Activated CD4-positive, alpha-beta T cell treated with anti-CD3 and anti-CD28 coated beads for 36 hours (primary cell): ENCODE results near the gene USP10. TPM values are rescaled to one million over a fixed set of nuclear protein-coding genes. Genes with fewer than 3 reads are reported as not detected.

Source experiments
- ATAC-seq: fragments of 200-7000 bp; cut with Tn5 transposase; one replicate; pipeline ENCODE4 v1.10.0; 2021; ENCODE audit warnings: mild to moderate bottlenecking, moderate library complexity
- CTCF ChIA-PET: fragments of 350-600 bp; sonication (Branson Sonifier 250); formaldehyde crosslinking; loops from one replicate; lab custom pipeline; 2021; ENCODE audit warnings: antibody characterized with exemption; lab: Charles Lee
- POLR2A ChIA-PET: fragments of 350-600 bp; sonication (Branson Sonifier 250); formaldehyde crosslinking; loops from one replicate; lab custom pipeline; 2021; ENCODE audit warnings: antibody characterized with exemption, inconsistent platforms; lab: Charles Lee
- DNase-seq: peaks from one replicate; pipeline ENCODE4 v3.0.0-alpha.2; 2020
- H3K27ac Mint-ChIP-seq: one replicate; pipeline ENCODE4 v1.8.0; 2021; ENCODE audit warnings: mixed read lengths
- H3K27me3 Mint-ChIP-seq: one replicate; pipeline ENCODE4 v1.8.0; 2021; ENCODE audit warnings: mixed read lengths
- H3K36me3 Mint-ChIP-seq: one replicate; pipeline ENCODE4 v1.8.0; 2021; ENCODE audit warnings: low read depth, mixed read lengths
- H3K4me1 Mint-ChIP-seq: one replicate; pipeline ENCODE4 v1.8.0; 2021; ENCODE audit warnings: mixed read lengths
- H3K4me3 Mint-ChIP-seq: one replicate; pipeline ENCODE4 v1.8.0; 2021; ENCODE audit warnings: mild to moderate bottlenecking, moderate library complexity, mixed read lengths
- H3K9me3 Mint-ChIP-seq: one replicate; pipeline ENCODE4 v1.8.0; 2021; ENCODE audit warnings: low read depth, mixed read lengths
- intact Hi-C, 2 experiments: fragments of 100-400 bp; cut with DNase I in 1 of 2; cut with micrococcal nuclease in 1 of 2; formaldehyde crosslinking; loops; one replicate each; pipeline versions ENCODE4 v1.14.2 to v1.15.1; 2022 to 2024; cut with DNase I, micrococcal nuclease
- total RNA-seq, 2 experiments: library from RNA; stranded (reverse); gene quantifications; one replicate each; pipeline ENCODE4 v1.2.3, GENCODE V29; 2021

The USP10 gene
- total RNA-seq, 2 experiments from 2014 or later: 117 to 133 TPM

- CTCF ChIA-PET: interaction anchor here (2.2 kb wide), 1 partner anchor 12 kb away, joined by 6 read pairs; no protein-coding TSS in a partner anchor
- intact Hi-C loops: no loop called here
- DNase-seq (no peak), ATAC-seq (no peak)
- Mint-ChIP-seq H3K4me1 (peaks cover 15% of the 10 kb centered on the region), H3K4me3 (no peak overlapping the region), H3K36me3 (peaks cover 62% of the 10 kb centered on the region), H3K27me3 (no peaks in the 10 kb centered on the region), H3K9me3 (no peaks in the 10 kb centered on the region), H3K27ac (no peak overlapping the region)
- POLR2A ChIA-PET: no interaction called here
These were observed 38.8 kb upstream of the USP10 start for GRCh38 chr16:84660973-84661372.

- POLR2A ChIA-PET: no interaction called here
- H3K4me1 Mint-ChIP-seq: peaks cover 11% of the 10 kb centered on the region
- DNase-seq: no peak
- CTCF ChIA-PET: no interaction called here
- H3K4me3 Mint-ChIP-seq: no peak overlapping the region
- H3K36me3 Mint-ChIP-seq: peaks cover 62% of the 10 kb centered on the region
- intact Hi-C loops: no loop called here
- no peaks in the 10 kb centered on the region for H3K9me3 Mint-ChIP-seq
- H3K27me3 Mint-ChIP-seq: no peaks in the 10 kb centered on the region
- ATAC-seq: no peak
- H3K27ac Mint-ChIP-seq: no peak overlapping the region
These were observed 38.3 kb upstream of the USP10 start for GRCh38 chr16:84661418-84662060.

- POLR2A ChIA-PET: no interaction called here
- H3K27ac Mint-ChIP-seq: no peak overlapping the region
- H3K9me3 Mint-ChIP-seq: no peaks in the 10 kb centered on the region
- intact Hi-C loops: no loop called here
- H3K27me3 Mint-ChIP-seq: no peaks in the 10 kb centered on the region
- peaks cover 6% of the 10 kb centered on the region for H3K4me1 Mint-ChIP-seq
- CTCF ChIA-PET: interaction anchor here (0.6 to 1.2 kb wide), 5 partner anchors 10 to 248 kb away, joined by 3 to 6 read pairs (median 3); no protein-coding TSS in a partner anchor
- ATAC-seq: no peak
- H3K36me3 Mint-ChIP-seq: peaks cover 53% of the 10 kb centered on the region
- no peak for DNase-seq
- H3K4me3 Mint-ChIP-seq: no peak overlapping the region
These were observed 37.3 kb upstream of the USP10 start for GRCh38 chr16:84662471-84662870.

- ATAC-seq (no peak), DNase-seq (no peak)
- H3K4me3 Mint-ChIP-seq: no peak overlapping the region
- no peaks in the 10 kb centered on the region for H3K9me3 Mint-ChIP-seq
- no peaks in the 10 kb centered on the region for H3K27me3 Mint-ChIP-seq
- POLR2A ChIA-PET: no interaction called here
- no peak overlapping the region for H3K27ac Mint-ChIP-seq
- peaks cover 4% of the 10 kb centered on the region for H3K4me1 Mint-ChIP-seq
- peaks cover 44% of the 10 kb centered on the region for H3K36me3 Mint-ChIP-seq
- intact Hi-C loops: no loop called here
- CTCF ChIA-PET: interaction anchor here (0.8 to 1.7 kb wide), 6 partner anchors 9 to 307 kb away, joined by 3 to 7 read pairs (median 3); no protein-coding TSS in a partner anchor
These were observed 36.2 kb upstream of the USP10 start for GRCh38 chr16:84663433-84664101.

- H3K9me3 Mint-ChIP-seq: no peaks in the 10 kb centered on the region
- POLR2A ChIA-PET: interaction anchor here (0.7 kb wide), 1 partner anchor 89 kb away, joined by 3 read pairs; no protein-coding TSS in a partner anchor
- H3K4me1 Mint-ChIP-seq: no peaks in the 10 kb centered on the region
- no peak for ATAC-seq
- no peak overlapping the region for H3K4me3 Mint-ChIP-seq
- CTCF ChIA-PET: interaction anchor here (1.2 to 2.2 kb wide), 3 partner anchors 36 to 155 kb away, joined by 3 to 10 read pairs (median 4); no protein-coding TSS in a partner anchor
- DNase-seq: no peak
- no peak overlapping the region for H3K27ac Mint-ChIP-seq
- H3K36me3 Mint-ChIP-seq: peaks cover 30% of the 10 kb centered on the region
- intact Hi-C loops: no loop called here
- H3K27me3 Mint-ChIP-seq: no peaks in the 10 kb centered on the region
These were observed 34.4 kb upstream of the USP10 start for GRCh38 chr16:84665359-84665758.

GRCh38 chr16:84665843-84666242 is 34.0 kb upstream of the USP10 start:
- ATAC-seq: no peak
- intact Hi-C loops: no loop called here
- H3K27ac Mint-ChIP-seq: no peak overlapping the region
- POLR2A ChIA-PET: no interaction called here
- H3K4me1 Mint-ChIP-seq: no peaks in the 10 kb centered on the region
- no peak overlapping the region for H3K4me3 Mint-ChIP-seq
- no peak for DNase-seq
- H3K9me3 Mint-ChIP-seq: no peaks in the 10 kb centered on the region
- no peaks in the 10 kb centered on the region for H3K27me3 Mint-ChIP-seq
- H3K36me3 Mint-ChIP-seq: peaks cover 30% of the 10 kb centered on the region
- CTCF ChIA-PET: interaction anchor here (1.2 to 2.2 kb wide), 2 partner anchors 60 to 155 kb away, joined by 3 to 10 read pairs; no protein-coding TSS in a partner anchor

GRCh38 chr16:84667600-84668309 is 32.0 kb upstream of the USP10 start:
- no peak for DNase-seq
- peaks cover 13% of the 10 kb centered on the region for H3K36me3 Mint-ChIP-seq
- no peak overlapping the region for H3K4me3 Mint-ChIP-seq
- intact Hi-C loops: no loop called here
- peaks cover 3% of the 10 kb centered on the region for H3K27me3 Mint-ChIP-seq
- ChIA-PET CTCF (interaction anchor here (0.9 kb wide), 1 partner anchor 72 kb away, joined by 3 read pairs; no protein-coding TSS in a partner anchor), POLR2A (no interaction called here)
- peaks cover 7% of the 10 kb centered on the region for H3K4me1 Mint-ChIP-seq
- no peak overlapping the region for H3K27ac Mint-ChIP-seq
- no peaks in the 10 kb centered on the region for H3K9me3 Mint-ChIP-seq
- ATAC-seq: no peak

- intact Hi-C loops: loop anchor here in 1 of 2 experiments (5.0 kb wide), 1 partner anchor 302 kb away; no protein-coding TSS in a partner anchor
- POLR2A ChIA-PET: no interaction called here
- CTCF ChIA-PET: interaction anchor here (0.7 to 5.8 kb wide), 4 partner anchors 40 to 301 kb away, joined by 3 to 80 read pairs (median 4); no protein-coding TSS in a partner anchor
- no peak overlapping the region for H3K4me3 Mint-ChIP-seq
- H3K27me3 Mint-ChIP-seq: peaks cover 3% of the 10 kb centered on the region
- DNase-seq (no peak), ATAC-seq (no peak)
- H3K4me1 Mint-ChIP-seq: peaks cover 7% of the 10 kb centered on the region
- no peak overlapping the region for H3K27ac Mint-ChIP-seq
- no peaks in the 10 kb centered on the region for H3K36me3 Mint-ChIP-seq
- H3K9me3 Mint-ChIP-seq: no peaks in the 10 kb centered on the region
These were observed 29.7 kb upstream of the USP10 start for GRCh38 chr16:84670063-84670462.

GRCh38 chr16:84672276-84673202 is 27.3 kb upstream of the USP10 start:
- Mint-ChIP-seq H3K36me3 (no peaks in the 10 kb centered on the region), H3K9me3 (no peaks in the 10 kb centered on the region), H3K27me3 (peaks cover 3% of the 10 kb centered on the region), H3K4me3 (no peak overlapping the region), H3K4me1 (peaks cover 7% of the 10 kb centered on the region), H3K27ac (no peak overlapping the region)
- ATAC-seq: peak; percentile 96
- POLR2A ChIA-PET: no interaction called here
- CTCF ChIA-PET: interaction anchor here (0.6 to 5.8 kb wide), 33 partner anchors 9 to 389 kb away, joined by 3 to 80 read pairs (median 5); no protein-coding TSS in a partner anchor
- intact Hi-C loops: loop anchor here (1.0 to 5.0 kb wide), 4 partner anchors 28 to 300 kb away; no protein-coding TSS in a partner anchor
- DNase-seq: peak; percentile 91

GRCh38 chr16:84673203-84673535 is 26.6 kb upstream of the USP10 start:
- ChIA-PET POLR2A (no interaction called here), CTCF (interaction anchor here (0.6 to 5.8 kb wide), 15 partner anchors 9 to 280 kb away, joined by 3 to 80 read pairs (median 7); no protein-coding TSS in a partner anchor)
- ATAC-seq: no peak
- DNase-seq: no peak
- Mint-ChIP-seq H3K9me3 (no peaks in the 10 kb centered on the region), H3K27me3 (peaks cover 3% of the 10 kb centered on the region), H3K27ac (no peak overlapping the region), H3K36me3 (no peaks in the 10 kb centered on the region), H3K4me1 (peaks cover 7% of the 10 kb centered on the region), H3K4me3 (no peak overlapping the region)
- intact Hi-C loops: loop anchor here in 1 of 2 experiments (5.0 kb wide), 1 partner anchor 299 kb away; no protein-coding TSS in a partner anchor
